ENCODE results near the gene MOSMO.
A peak's percentile ranks its signal among the peaks of the same experiment; 100 is the strongest.

Gene MOSMO

DNA sequence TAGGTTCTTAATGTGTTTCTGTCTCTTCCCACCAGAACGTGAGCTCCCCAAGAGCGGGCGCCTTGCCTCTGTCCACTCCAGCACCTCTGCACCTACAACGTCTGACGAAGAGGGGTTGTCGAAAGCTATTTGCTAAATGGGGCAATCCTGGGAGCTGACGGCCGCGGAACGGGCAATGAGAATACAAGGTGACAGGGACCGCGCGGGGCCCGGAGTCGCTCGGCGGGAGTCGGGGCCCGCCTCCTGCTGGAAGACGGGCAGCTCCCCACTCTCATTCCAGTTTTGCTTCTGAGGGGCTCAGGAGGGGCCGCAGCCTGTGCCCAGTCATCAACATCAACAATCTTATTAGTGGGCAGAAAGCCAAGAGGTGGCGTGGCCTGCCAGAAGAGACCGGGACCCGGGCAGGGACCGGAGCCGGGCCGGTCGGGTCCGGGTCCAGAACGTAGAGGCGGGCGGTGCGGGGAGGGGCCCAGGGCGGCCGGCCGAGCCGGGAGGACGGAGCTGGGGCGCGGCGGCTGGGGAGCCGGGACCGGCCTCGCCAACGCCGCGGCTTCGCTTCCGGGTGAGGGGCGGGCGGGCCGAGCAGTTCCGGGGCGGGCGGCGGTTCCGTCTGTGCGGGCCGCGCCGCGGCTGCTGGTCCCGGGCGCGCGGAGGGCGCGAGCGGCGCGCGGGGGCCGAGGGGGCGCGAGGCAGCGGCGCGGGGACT, at the start of gene MOSMO:
Gene MOSMO (plus strand): TSS at position 603 of the 706 bp plus-strand sequence. CDS start 191 bp downstream, outside the sequence.
- H3K4me3 ChIP-seq, result peak within 1 kb of the TSS; percentile 96
- TF ChIP-seq, protein P1, sequence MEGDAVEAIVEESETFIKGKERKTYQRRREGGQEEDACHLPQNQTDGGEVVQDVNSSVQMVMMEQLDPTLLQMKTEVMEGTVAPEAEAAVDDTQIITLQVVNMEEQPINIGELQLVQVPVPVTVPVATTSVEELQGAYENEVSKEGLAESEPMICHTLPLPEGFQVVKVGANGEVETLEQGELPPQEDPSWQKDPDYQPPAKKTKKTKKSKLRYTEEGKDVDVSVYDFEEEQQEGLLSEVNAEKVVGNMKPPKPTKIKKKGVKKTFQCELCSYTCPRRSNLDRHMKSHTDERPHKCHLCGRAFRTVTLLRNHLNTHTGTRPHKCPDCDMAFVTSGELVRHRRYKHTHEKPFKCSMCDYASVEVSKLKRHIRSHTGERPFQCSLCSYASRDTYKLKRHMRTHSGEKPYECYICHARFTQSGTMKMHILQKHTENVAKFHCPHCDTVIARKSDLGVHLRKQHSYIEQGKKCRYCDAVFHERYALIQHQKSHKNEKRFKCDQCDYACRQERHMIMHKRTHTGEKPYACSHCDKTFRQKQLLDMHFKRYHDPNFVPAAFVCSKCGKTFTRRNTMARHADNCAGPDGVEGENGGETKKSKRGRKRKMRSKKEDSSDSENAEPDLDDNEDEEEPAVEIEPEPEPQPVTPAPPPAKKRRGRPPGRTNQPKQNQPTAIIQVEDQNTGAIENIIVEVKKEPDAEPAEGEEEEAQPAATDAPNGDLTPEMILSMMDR (IDR thresholded peaks at IDR 0.05), result no peak
- no peak for DNase-seq (ENCODE audit: low spot score)
- H3K27ac ChIP-seq, result peak within 1 kb of the TSS; percentile 83 to 89

DNA sequence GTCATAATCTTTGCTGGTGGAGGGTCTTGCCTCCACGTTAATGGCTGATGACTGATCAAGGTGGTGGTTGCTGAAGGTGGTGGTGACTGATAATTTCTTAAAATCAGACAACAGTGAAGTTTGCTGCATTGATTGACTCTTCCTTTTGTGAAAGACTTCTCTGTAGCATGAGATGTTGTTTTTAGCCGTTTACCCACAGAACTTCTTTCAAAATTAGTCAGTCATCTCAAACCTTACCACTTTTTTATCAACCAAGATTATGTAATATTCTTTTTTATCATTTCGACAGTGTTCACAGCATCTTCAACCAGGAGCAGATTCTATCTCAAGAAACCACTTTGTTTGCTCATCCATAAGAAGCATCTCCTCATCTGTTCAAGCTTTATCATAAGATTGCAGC, 48.9 kb upstream of the MOSMO start:
- Histone ChIP-seq H3K27ac (no peak overlapping the region), H3K4me3 (no peak overlapping the region)
- TF ChIP-seq, protein P1 (IDR thresholded peaks at IDR 0.05), result no peak
- no peak for DNase-seq (ENCODE audit: low spot score)

DNA sequence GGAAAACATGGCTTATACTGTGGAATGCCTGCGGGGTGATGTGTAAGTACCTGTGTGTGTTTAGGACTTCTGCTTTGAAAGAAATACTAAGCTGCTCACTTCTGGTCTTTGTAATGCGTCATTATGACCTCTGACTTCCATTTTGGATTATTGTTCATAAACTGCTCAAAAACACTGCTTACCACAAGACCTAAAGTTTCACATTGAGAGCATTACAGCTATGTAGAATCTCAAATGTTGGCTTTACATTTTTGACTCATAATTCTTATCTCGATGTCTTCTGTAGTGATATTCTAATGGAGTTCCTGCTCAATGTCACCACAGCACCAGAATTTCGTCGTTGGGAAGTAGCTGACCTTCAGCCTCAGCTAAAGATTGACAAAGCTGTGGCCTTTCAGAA, 45.4 kb upstream of the MOSMO start:
- Histone ChIP-seq H3K4me3 (no peak overlapping the region), H3K27ac (no peak overlapping the region)
- TF ChIP-seq, protein P1 (IDR thresholded peaks at IDR 0.05), result no peak
- DNase-seq (ENCODE audit: low spot score), result no peak

DNA sequence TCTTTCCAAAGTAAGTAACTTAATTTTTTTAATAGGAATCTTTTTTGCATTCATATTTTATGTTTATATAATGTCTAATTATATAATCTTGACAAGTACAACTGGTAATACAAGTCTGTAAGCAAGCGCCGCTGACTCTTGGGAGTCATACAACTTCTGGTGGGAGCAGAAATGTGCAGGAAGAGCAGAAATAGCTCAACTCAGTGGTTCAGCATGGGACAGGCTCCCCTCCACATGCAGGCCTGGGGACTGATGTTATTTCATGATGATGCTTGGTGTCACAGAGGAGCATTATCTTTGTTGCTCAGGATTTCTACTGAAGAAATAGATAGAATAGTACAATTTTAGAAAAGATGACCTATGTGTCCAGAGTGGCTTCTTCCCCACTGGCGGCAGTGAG, 44.0 kb upstream of the MOSMO start:
- Histone ChIP-seq H3K27ac (no peak overlapping the region), H3K4me3 (no peak overlapping the region)
- DNase-seq (ENCODE audit: low spot score), result no peak
- TF ChIP-seq, protein P1 (IDR thresholded peaks at IDR 0.05), result no peak

DNA sequence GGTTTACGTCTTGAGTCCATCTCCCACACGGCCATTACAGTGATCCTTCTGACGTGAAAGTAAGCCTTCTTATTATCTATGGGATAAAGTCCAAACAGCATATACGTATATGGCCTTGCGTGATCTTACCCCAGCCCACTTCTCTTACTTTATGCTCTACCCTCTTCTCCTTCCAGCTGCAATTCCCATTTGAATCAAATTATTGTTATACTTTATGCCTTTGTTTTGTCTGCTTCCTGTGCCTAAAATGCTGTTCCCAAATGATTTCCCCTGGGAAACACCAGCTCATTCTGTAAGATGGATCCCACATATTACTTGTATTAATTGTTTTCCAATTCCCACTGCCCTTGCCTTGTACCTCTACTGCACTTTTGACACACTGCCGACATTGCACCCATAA, 43.6 kb upstream of the MOSMO start:
- no peak overlapping the region for H3K27ac ChIP-seq
- TF ChIP-seq, protein P1 (IDR thresholded peaks at IDR 0.05), result no peak
- DNase-seq (ENCODE audit: low spot score), result no peak

DNA sequence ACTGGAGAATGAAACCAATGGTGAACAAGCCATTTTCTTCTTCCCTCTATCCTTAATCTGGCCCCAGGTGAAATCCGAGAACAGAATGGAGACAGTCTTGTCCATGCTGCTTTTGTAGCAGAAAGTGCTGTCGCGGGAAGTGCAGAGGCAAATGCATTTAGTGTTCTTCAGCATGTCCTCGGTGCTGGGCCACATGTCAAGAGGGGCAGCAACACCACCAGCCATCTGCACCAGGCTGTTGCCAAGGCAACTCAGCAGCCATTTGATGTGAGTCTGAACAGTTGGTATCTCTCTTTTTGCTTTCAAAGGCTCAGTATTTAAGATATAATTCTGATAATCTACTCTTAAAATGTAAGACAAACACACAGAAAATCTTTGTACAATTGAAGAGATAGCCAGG, 36.1 kb upstream of the MOSMO start:
- no peak overlapping the region for H3K4me3 ChIP-seq
- no peak for DNase-seq (ENCODE audit: low spot score)
- no peak overlapping the region for H3K27ac ChIP-seq
- TF ChIP-seq, protein P1 (IDR thresholded peaks at IDR 0.05), result no peak

More for the DNA sequence above, 43.6 kb upstream of the MOSMO start:
- H3K4me3 ChIP-seq, result no peak overlapping the region

DNA sequence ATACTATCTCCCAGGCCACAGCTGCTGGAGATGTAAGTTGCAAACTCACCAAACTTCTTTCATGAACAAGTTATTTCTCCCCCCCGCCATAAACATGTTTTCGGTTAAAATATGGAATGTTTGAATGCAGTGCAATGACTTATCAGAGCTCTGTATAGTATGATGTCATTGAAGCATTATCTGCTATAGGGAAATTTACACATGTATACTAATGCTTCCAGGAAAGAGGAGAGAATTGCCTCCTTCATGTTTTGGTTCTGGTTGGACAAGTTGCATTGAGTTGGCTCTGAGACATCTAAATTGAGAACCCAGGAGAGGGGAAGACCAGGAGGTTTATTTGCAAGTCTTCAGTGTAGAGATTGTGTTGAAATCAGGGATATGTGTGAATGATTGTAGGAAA, 34.0 kb upstream of the MOSMO start:
- H3K27ac ChIP-seq, result no peak overlapping the region
- TF ChIP-seq, protein P1 (IDR thresholded peaks at IDR 0.05), result no peak
- DNase-seq (ENCODE audit: low spot score), result no peak
- no peak overlapping the region for H3K4me3 ChIP-seq
